Measurements from ENCODE around the gene ATP9B.
"Not testable (repeated sequence)": the region's sequence is repeated elsewhere in the genome, so short reads cannot be mapped to it uniquely, and the experiment has no call there.

ATP9B gene

DNA sequence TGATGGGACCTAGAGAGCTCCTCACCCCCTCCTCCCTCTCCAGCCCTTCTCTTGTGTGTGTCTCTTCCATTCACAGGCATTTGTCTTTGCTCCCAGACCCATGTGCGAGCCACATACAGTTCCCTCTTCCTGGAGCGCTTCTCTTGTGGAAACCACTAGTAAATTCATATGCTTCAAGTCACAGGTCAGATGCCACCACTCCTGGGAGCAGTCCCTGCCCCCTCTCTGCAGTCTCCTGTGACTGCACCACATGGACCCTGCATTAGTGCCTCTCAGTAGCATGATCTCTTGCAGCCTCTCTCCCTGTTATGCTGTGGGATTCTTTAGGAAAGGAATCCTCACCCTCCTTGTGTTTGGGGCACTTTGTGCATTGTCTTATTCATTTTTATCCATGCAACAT lies 230.1 kb downstream of the ATP9B start:
- no peak for DNase-seq

DNA sequence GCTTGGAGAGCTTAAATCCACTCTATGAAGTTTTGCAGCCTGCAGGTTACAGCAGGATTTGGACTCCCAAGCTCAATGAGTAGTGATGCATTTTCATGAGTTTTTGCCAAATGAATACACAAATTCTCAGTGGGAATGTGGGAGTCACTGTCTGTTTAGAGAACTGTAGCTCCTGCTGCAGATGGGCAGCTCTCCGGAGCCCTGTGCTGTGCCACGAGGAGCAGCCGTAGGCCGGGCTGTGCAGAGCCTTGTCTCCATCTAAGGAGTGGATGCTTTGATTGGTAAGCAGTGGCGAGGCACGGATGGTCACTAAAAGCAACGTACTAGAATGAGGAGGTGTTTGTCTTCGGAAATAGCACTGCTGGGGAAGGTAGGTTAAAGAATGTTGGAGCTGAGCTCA lies 230.5 kb downstream of the ATP9B start:
- no peak for DNase-seq

DNA sequence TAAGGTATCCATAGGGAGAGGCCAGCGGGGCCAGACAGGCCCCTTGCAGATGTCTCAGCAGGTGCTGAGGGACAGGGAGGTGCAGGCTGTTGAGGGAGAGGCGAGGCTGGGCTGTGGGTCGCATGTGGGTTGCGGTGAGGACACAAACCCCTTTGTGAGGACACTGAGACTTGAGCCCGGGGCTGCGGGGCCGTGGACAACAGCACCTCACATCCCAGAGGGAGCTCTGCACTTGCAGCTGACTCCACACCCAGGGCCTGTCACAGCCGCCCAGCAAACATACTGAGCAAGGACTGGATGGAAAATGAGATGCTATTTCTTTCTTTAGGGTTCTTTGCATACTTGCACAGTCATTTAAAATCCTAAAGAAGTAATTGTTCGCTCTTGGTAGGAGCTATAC lies 231.2 kb downstream of the ATP9B start:
- DNase-seq = no peak

DNA sequence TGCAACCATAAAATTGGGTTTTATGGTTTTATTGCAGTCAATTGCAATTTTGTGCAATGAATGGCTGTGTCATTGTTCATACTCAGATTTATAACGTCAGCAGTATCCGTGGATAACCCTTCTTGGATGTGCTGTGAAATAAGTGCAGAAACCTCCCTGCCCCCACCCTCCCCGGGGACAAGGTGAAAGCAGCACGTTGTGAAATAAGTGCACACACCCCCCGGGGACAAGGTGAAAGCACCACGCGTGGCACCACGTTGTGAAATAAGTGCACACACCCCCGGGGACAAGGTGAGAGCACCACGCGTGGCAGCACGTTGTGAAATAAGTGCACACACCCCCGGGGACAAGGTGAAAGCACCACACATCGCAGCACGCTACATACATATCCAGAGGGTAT lies 232.9 kb downstream of the ATP9B start:
- DNase-seq = no peak

- no peak for DNase-seq
These were observed 236.7 kb downstream of the ATP9B start for GRCh38 chr18:79305911-79306310.

GRCh38 chr18:79309614-79310358 lies 240.6 kb downstream of the ATP9B start:
- no peak for DNase-seq

DNA sequence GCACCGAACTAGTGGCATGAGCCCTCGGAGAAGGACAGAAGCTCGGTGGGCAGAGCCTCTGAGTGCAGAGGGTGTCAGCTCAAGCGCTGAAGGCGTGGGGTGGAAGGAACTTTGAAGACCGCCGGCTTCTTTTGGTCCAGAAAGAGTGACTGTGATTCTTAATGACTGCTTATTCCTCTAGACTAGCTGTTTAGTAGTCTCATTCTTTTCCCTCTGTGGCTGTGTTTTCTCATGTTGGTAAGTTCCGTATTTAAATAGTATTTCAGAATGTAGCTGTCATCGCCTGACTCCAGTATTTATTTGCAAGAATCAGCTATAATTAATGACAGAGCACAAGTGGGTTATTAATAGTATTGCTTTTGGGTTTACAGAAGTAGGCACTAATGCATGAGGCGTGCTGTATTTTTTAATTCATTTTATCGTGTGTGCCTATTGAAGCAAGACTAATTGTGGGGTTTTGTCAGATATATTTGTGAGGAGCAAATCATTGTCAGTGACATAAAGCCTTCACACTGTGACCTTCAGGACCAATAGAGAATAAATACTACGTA lies 245.7 kb downstream of the ATP9B start:
- no peak for DNase-seq

GRCh38 chr18:79315596-79315995 lies 246.4 kb downstream of the ATP9B start:
- no peak for DNase-seq

DNA sequence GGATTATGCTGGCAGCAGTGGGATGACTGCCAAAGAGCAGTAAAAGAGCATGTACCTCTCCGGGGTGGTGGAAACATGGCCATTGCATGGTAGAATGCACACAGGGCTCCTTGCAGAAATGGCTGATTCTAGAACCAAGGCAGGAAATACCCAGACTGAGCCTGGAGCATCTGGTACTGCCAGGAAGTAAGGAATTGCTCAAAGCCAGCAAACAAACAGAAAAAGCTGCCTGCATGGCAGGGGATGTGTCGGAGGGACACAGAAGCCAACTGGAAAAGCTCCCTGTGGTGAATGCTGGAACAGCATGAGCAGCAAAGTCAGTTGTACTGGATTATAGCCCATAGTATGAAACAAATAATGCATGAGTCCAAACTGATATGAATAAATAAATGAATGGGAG lies 248.5 kb downstream of the ATP9B start:
- DNase-seq = no peak

DNA sequence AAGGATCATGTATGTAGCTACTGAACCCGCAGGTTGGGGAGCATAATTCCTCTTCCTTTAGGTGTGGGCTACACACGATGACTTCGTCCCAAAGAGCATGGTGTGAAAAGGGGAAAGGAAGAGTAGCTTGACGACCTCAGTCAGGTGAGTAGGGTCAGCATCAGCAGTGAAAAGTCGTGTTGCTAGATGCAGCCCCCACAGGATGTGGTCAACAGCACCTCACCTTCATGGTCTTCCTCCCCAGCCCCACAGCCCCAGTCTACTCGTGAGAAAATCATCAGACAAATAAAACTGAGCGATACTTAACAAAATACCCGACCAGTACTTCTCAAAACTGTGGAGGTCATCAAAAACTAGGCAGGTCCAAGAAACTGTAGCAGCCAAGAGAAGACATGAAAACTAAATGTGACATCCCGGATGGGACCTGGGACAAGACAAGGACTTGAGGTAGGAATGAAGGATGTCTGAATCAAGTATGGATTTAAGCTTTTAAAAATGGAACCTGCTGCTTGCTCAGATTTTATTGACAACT lies 249.0 kb downstream of the ATP9B start:
- DNase-seq = no peak

GRCh38 chr18:79320216-79320850 lies 251.1 kb downstream of the ATP9B start:
- DNase-seq = no peak

GRCh38 chr18:79321625-79322405 lies 252.6 kb downstream of the ATP9B start:
- no peak for DNase-seq

DNA sequence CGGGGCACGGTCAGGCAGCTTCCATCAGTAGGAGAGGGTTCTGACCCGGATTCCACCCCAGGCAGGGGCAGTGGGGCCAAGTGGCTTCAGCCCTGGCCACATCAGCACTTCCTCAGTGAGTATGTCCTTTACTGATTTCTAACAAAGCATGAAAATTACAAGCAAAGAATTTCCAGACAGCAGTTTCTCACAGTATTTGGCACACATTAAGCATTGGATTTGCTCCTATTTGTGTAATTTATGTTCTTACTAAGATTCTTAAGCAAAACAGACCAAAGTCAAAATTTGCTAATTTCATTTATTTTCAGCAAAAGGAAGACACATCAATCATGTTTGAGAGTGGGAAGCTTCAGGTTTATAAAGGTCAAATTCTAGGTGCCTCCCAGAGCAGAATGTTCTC lies 253.2 kb downstream of the ATP9B start:
- DNase-seq = no peak

GRCh38 chr18:79323471-79323870 lies 254.3 kb downstream of the ATP9B start:
- no peak for DNase-seq

DNA sequence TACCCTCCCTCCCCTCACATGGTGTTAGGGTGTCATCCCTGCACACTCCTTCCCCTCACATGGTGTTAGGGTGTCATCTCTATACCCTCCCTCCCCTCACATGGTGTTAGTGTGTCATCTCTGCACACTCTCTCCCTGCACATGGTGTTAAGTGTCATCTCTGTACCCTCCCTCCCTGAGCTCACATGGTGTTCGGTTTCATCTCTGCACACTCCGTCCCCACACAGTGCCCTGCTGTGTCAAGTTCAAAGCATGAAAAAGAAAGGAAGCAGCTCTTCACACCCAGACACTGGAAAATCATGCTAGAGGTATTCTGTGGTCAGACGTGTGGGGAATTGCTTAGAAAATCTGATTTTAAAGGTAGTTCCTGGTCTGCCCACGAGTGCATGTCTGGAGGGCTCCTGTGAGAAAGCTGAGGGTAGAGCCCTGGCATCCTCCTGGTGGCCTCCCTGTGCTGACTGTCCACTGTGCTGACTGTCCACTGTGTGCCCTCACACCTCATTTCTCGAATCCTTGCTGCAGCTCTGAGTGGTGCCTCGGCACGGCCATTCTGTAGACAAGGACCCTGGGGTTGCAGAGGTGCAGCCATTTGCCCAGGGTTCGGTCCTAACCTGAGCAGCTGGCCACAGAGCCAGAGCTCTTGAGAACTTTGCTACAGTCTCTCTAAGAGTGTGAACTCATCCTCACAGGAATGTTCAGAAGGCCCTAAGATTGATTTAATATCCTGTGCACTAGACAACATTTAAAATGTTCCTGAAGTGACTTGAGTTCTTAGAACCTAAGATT lies 257.4 kb downstream of the ATP9B start:
- no peak for DNase-seq

- no peak for DNase-seq
These were observed 258.1 kb downstream of the ATP9B start for GRCh38 chr18:79327199-79327721.

DNA sequence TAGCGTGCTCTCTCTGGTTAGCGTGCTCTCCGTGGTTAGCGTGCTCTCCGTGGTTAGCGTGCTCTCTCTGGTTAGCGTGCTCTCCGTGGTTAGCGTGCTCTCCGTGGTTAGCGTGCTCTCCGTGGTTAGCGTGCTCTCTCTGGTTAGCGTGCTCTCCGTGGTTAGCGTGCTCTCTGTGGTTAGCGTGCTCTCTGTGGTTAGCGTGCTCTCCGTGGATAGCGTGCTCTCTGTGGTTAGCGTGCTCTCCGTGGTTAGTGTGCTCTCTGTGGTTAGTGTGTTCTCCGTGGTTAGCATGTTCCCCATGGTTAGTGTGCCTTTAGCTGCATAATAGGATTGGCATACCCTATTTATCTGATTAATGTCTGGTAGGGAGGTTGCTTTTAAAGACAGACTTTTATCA lies 258.7 kb downstream of the ATP9B start:
- DNase-seq = not testable (repeated sequence)

GRCh38 chr18:79328887-79329286 lies 259.7 kb downstream of the ATP9B start:
- no peak for DNase-seq

GRCh38 chr18:79329786-79330185 lies 260.6 kb downstream of the ATP9B start:
- no peak for DNase-seq

GRCh38 chr18:79332646-79333045 lies 263.5 kb downstream of the ATP9B start:
- DNase-seq = no peak

DNA sequence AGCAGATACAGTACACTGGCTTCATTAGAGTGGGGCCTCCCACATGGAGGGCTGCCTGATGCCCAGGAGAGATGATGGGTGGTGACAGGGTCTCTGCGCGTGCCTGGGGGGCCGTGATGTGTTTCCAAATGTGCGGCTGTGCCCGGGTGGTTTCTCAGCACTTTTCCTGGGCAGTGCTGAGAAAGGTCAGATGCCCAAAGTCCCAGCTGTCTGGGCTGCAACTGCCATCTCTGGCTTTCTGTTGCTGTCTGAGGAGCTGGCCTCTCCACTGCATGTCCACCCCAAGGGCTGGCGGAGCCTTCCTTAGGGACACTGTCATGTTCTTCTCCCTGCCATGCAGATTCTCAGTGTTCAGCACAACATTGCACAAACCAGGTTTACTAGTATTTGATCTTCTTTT lies 263.9 kb downstream of the ATP9B start:
- DNase-seq = no peak

- DNase-seq = no peak
These were observed 265.5 kb downstream of the ATP9B start for GRCh38 chr18:79334496-79335233.

Measured in activated CD8-positive, alpha-beta memory T cell treated with anti-CD3 and anti-CD28 coated beads, Interleukin-2, amount 50 U/mL, for 48 hours (primary cell).